ENCODE measurements around the gene CARHSP1.
"Not testable (repeated sequence)": the region's sequence is repeated elsewhere in the genome, so short reads cannot be mapped to it uniquely, and the experiment has no call there.

The CARHSP1 gene

GRCh38 chr16:8819411-8820034 is 49.3 kb downstream of the CARHSP1 start:
- DNase-seq: no peak

GRCh38 chr16:8818504-8819270 is 50.1 kb downstream of the CARHSP1 start:
- peak in 1 of 2 experiments; percentile 3 for DNase-seq

- DNase-seq: no peak
Measured at GRCh38 chr16:8816967-8817655, 51.7 kb downstream of the CARHSP1 start.

- no peak for DNase-seq
Measured at GRCh38 chr16:8814095-8814806, 54.6 kb downstream of the CARHSP1 start.

- no peak for DNase-seq
Measured at GRCh38 chr16:8812162-8812843, 56.5 kb downstream of the CARHSP1 start.

GRCh38 chr16:8808613-8809353 is 60.0 kb downstream of the CARHSP1 start:
- DNase-seq: no peak

GRCh38 chr16:8808009-8808408 is 60.8 kb downstream of the CARHSP1 start:
- no peak for DNase-seq

GRCh38 chr16:8807189-8807588 is 61.6 kb downstream of the CARHSP1 start:
- no peak for DNase-seq

GRCh38 chr16:8806272-8806983 is 62.4 kb downstream of the CARHSP1 start:
- DNase-seq: no peak

GRCh38 chr16:8804313-8804712 is 64.5 kb downstream of the CARHSP1 start:
- no peak for DNase-seq

- DNase-seq: not testable (repeated sequence)
Measured at GRCh38 chr16:8803733-8804132, 65.1 kb downstream of the CARHSP1 start.

All from Kasumi-1 (cell line).